OCI-LY3 (cell line): ENCODE measurements around the gene TTC28.
"Not testable (repeated sequence)": the region's sequence is repeated elsewhere in the genome, so short reads cannot be mapped to it uniquely, and the experiment has no call there.

Experiments used
- H2AFZ ChIP-seq: fragments of 200-600, 300-600 bp; shearing (Covaris generic); 2 replicates; pipeline ENCODE4 v1.6.0; 2014; ENCODE audit warnings: antibody characterized with exemption, low read depth, low read length
- H3K27ac ChIP-seq: fragments of 200-600, 300-600 bp; sonication (generic); 2 replicates; pipeline ENCODE4 v1.5.1; 2014; ENCODE audit warnings: mild to moderate bottlenecking, low read length, moderate library complexity, mixed read lengths
- H3K27me3 ChIP-seq: fragments of 200-600, 300-600 bp; sonication (generic); 2 replicates; pipeline ENCODE4 v1.6.1; 2014; ENCODE audit warnings: low read depth, low read length, mixed read lengths
- H3K36me3 ChIP-seq: fragments of 200-600, 300-600 bp; sonication (generic); replicated peaks from 2 replicates; pipeline ENCODE3; 2014; ENCODE audit warnings: low read depth, low read length, mixed read lengths
- H3K4me1 ChIP-seq: fragments of 300-600, 200-600 bp; sonication (generic); 2 replicates; pipeline ENCODE4 v1.6.1; 2014; ENCODE audit warnings: low read length, mixed read lengths
- H3K4me2 ChIP-seq: fragments of 200-600, 300-600 bp; sonication (generic); 2 replicates; pipeline ENCODE4 v1.6.1; 2014; ENCODE audit warnings: low read length, mixed read lengths
- H3K4me3 ChIP-seq: fragments of 300-600, 200-600 bp; sonication (generic); 2 replicates; pipeline ENCODE4 v1.5.1; 2014; ENCODE audit warnings: antibody characterized with exemption, mild to moderate bottlenecking, low read length, moderate library complexity
- H3K79me2 ChIP-seq: fragments of 300-600, 200-600 bp; shearing (Covaris generic); 2 replicates; pipeline ENCODE4 v1.6.1; 2014; ENCODE audit warnings: mild to moderate bottlenecking, low read length, mixed read lengths
- H3K9ac ChIP-seq: fragments of 300-600, 200-600 bp; shearing (Covaris generic); 2 replicates; pipeline ENCODE4 v1.6.0; 2014; ENCODE audit warnings: mild to moderate bottlenecking, low read length, moderate library complexity
- H3K9me3 ChIP-seq: fragments of 200-600, 300-600 bp; shearing (Covaris generic); 2 replicates; pipeline ENCODE4 v1.6.1; 2014; ENCODE audit warnings: low read length, mixed read lengths; ENCODE audit not compliant: insufficient read depth
- H4K20me1 ChIP-seq: fragments of 200-600, 300-600 bp; sonication (generic); 2 replicates; pipeline ENCODE4 v1.6.1; 2016; ENCODE audit warnings: low read length, mixed read lengths; ENCODE audit not compliant: insufficient read depth
- EZH2phosphoT487 ChIP-seq: fragments of 200-600 bp; shearing (Covaris generic); IDR thresholded peaks from 2 replicates; pipeline ENCODE4 v1.6.1; 2018; ENCODE audit warnings: antibody characterized with exemption, mixed run types, low read depth
- TF ChIP-seq, protein P1 (sequence below): fragments of 200-600, 300-600 bp; sonication (generic); IDR thresholded peaks from 2 replicates; pipeline ENCODE4 v1.5.1; 2014; ENCODE audit warnings: antibody characterized with exemption, low read length, low read depth

The TTC28 gene

GRCh38 chr22:28679611-28680287 lies at the start of gene TTC28:
TSS of gene TTC28 (minus strand) at chr22:28679840. CDS start at chr22:28679723, 117 bp downstream.
- not testable (repeated sequence) for H4K20me1 ChIP-seq, H3K79me2 ChIP-seq, H3K27me3 ChIP-seq, H3K27ac ChIP-seq, H3K4me1 ChIP-seq, H3K9me3 ChIP-seq, H3K36me3 ChIP-seq
- H3K4me2 ChIP-seq: peak within 1 kb of the TSS; percentile 91
- peak within 1 kb of the TSS; percentile 83 for H3K9ac ChIP-seq
- H2AFZ ChIP-seq: peak within 1 kb of the TSS; percentile 96
- peak within 1 kb of the TSS; percentile 89 for H3K4me3 ChIP-seq

GRCh38 chr22:28728621-28729313 lies 49.1 kb upstream of the TTC28 start:
- Histone ChIP-seq H3K36me3 (peaks cover 39% of the 10 kb centered on the region), H3K4me3 (no peak overlapping the region), H3K4me2 (peak overlapping the region; percentile 42), H4K20me1 (no peaks in the 10 kb centered on the region), H3K4me1 (peaks cover 27% of the 10 kb centered on the region), H3K9me3 (no peaks in the 10 kb centered on the region), H3K27me3 (no peaks in the 10 kb centered on the region), H3K79me2 (peaks cover 15% of the 10 kb centered on the region), H3K27ac (peak overlapping the region; percentile 53), H3K9ac (no peak overlapping the region), H2AFZ (no peak overlapping the region)
- no peak for TF ChIP-seq EZH2phosphoT487
- TF ChIP-seq, protein P1, sequence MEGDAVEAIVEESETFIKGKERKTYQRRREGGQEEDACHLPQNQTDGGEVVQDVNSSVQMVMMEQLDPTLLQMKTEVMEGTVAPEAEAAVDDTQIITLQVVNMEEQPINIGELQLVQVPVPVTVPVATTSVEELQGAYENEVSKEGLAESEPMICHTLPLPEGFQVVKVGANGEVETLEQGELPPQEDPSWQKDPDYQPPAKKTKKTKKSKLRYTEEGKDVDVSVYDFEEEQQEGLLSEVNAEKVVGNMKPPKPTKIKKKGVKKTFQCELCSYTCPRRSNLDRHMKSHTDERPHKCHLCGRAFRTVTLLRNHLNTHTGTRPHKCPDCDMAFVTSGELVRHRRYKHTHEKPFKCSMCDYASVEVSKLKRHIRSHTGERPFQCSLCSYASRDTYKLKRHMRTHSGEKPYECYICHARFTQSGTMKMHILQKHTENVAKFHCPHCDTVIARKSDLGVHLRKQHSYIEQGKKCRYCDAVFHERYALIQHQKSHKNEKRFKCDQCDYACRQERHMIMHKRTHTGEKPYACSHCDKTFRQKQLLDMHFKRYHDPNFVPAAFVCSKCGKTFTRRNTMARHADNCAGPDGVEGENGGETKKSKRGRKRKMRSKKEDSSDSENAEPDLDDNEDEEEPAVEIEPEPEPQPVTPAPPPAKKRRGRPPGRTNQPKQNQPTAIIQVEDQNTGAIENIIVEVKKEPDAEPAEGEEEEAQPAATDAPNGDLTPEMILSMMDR: no peak

GRCh38 chr22:28728002-28728401 lies 48.4 kb upstream of the TTC28 start:
- H3K79me2 ChIP-seq: peaks cover 15% of the 10 kb centered on the region
- no peak overlapping the region for H3K4me3 ChIP-seq
- peaks cover 37% of the 10 kb centered on the region for H3K36me3 ChIP-seq

GRCh38 chr22:28718044-28718443 lies 38.4 kb upstream of the TTC28 start:
- no peaks in the 10 kb centered on the region for H4K20me1 ChIP-seq
- no peaks in the 10 kb centered on the region for H3K27me3 ChIP-seq
- H3K9ac ChIP-seq: no peak overlapping the region
- no peak for TF ChIP-seq EZH2phosphoT487
- TF ChIP-seq, protein P1: no peak
- no peak overlapping the region for H3K27ac ChIP-seq
- H3K4me2 ChIP-seq: no peak overlapping the region
- H3K4me1 ChIP-seq: peaks cover 4% of the 10 kb centered on the region; the same call in 1 of the 2 replicates
- H3K36me3 ChIP-seq: peaks cover 41% of the 10 kb centered on the region
- no peaks in the 10 kb centered on the region for H3K79me2 ChIP-seq
- H2AFZ ChIP-seq: no peak overlapping the region
- H3K4me3 ChIP-seq: no peak overlapping the region
- H3K9me3 ChIP-seq: no peaks in the 10 kb centered on the region

More at GRCh38 chr22:28728002-28728401, 48.4 kb upstream of the TTC28 start:
- H3K27ac ChIP-seq: no peak overlapping the region
- TF ChIP-seq, protein P1: no peak
- no peak for TF ChIP-seq EZH2phosphoT487
- no peaks in the 10 kb centered on the region for H3K9me3 ChIP-seq
- no peak overlapping the region for H3K4me2 ChIP-seq
- no peak overlapping the region for H2AFZ ChIP-seq
- H3K27me3 ChIP-seq: no peaks in the 10 kb centered on the region
- H3K9ac ChIP-seq: no peak overlapping the region
- no peaks in the 10 kb centered on the region for H4K20me1 ChIP-seq
- H3K4me1 ChIP-seq: peaks cover 27% of the 10 kb centered on the region
